Stomach (tissue), 4 donors: Measurements from ENCODE around the gene PRSS21.

Source experiments
- EP300 ChIP-seq: sonication (generic); formaldehyde crosslinking; IDR thresholded peaks from one replicate; pipeline ENCODE4 v1.6.1; 2017; ENCODE audit warnings: antibody characterized with exemption
- POLR2A ChIP-seq, 4 donors: fragments of 450-650 bp; IDR thresholded peaks; one replicate each; pipeline ENCODE4 v1.6.1; 2016; ENCODE audit warnings: antibody characterized with exemption in 4 of 4, control low read depth in 2 of 4, mild to moderate bottlenecking in 1 of 4, moderate library complexity in 1 of 4
- POLR2AphosphoS5 ChIP-seq, 3 donors: sonication (generic); formaldehyde crosslinking; IDR thresholded peaks; one replicate each; pipeline ENCODE4 v1.6.1; 2016; ENCODE audit warnings: antibody characterized with exemption in 3 of 3
- TF ChIP-seq, protein P1 (sequence below), 7 experiments: fragments of 450-650 bp in 4 of 7; fragments of 200-600 bp in 3 of 7; sonication (generic) in 3 of 7; IDR thresholded peaks; one replicate each; pipeline ENCODE4 v1.5.1; 2016 to 2019; ENCODE audit warnings: antibody characterized with exemption in 7 of 7, control low read depth in 2 of 7, mild to moderate bottlenecking in 1 of 7

DNA sequence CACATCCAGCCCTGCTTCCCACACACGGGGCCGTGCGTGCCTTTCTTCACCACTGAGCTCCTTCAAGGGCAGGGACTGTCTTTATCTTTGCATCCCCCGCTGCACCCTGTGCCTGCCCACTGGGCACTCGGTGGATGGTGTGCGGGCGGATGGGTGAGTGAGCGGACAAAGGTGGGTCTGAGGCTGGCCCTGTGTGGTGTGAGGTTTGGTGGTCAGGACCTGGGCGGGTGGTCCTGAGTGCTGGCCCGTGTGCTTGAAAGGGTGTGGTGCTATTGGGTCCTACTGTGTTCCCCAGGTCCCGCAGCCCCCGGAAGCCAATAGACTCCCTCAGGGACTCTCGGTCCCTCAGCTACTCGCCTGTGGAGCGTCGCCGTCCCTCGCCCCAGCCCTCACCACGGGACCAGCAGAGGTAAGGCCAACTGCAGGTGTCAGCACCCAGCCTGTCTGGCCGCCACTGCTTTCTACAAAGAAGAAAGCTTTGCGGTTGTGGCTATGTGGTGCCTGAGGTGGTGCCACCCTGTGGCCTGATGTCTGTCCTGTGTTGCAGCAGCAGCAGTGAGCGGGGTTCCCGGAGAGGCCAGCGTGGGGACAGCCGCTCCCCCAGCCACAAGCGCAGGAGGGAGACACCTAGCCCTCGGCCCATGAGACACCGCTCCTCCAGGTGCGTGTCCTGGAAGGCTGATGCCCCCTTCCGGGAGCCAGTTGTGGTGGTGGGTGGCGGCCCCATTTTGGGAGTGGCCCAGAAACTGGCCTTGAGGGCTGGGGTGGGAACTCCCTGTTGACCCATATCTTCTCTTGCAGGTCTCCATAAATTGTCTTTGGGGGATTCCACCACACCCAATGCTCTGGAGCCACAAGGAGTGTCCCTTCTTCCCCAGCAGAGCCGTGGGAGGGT lies 46.7 kb upstream of the PRSS21 start:
- no peak for TF ChIP-seq POLR2AphosphoS5 (IDR thresholded peaks at IDR 0.05)
- no peak for TF ChIP-seq POLR2A (IDR thresholded peaks at IDR 0.05)
- TF ChIP-seq, protein P1, sequence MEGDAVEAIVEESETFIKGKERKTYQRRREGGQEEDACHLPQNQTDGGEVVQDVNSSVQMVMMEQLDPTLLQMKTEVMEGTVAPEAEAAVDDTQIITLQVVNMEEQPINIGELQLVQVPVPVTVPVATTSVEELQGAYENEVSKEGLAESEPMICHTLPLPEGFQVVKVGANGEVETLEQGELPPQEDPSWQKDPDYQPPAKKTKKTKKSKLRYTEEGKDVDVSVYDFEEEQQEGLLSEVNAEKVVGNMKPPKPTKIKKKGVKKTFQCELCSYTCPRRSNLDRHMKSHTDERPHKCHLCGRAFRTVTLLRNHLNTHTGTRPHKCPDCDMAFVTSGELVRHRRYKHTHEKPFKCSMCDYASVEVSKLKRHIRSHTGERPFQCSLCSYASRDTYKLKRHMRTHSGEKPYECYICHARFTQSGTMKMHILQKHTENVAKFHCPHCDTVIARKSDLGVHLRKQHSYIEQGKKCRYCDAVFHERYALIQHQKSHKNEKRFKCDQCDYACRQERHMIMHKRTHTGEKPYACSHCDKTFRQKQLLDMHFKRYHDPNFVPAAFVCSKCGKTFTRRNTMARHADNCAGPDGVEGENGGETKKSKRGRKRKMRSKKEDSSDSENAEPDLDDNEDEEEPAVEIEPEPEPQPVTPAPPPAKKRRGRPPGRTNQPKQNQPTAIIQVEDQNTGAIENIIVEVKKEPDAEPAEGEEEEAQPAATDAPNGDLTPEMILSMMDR (IDR thresholded peaks at IDR 0.05): no peak
- TF ChIP-seq EP300: no peak
